ENCODE results near the gene WNT11.

Gene WNT11

GRCh38 chr11:76139314-76139713, 67.0 kb downstream of the WNT11 start:
- no peak overlapping the region for H3K4me3 ChIP-seq (ENCODE audit: low read length)
- no peak for DNase-seq (ENCODE audit: low read depth)
- no peak for TF ChIP-seq CTCF (IDR thresholded peaks at IDR 0.05; ENCODE audit: insufficient read depth, low read depth, low read length, missing control alignments)

Measured in epithelial cell of esophagus (primary cell).